Measurements from ENCODE around the gene FALEC. TPM values are rescaled to one million over a fixed set of nuclear protein-coding genes. Genes with fewer than 3 reads are reported as not detected.

Gene FALEC
- total RNA-seq, 2 donors from 2014 or later, result 0.70 to 1.6 TPM

- no peaks in the 10 kb centered on the region for H3K27me3 ChIP-seq (ENCODE audit: control insufficient read depth, insufficient read depth, low read length, poor library complexity, severe bottlenecking)
- H3K27ac ChIP-seq (ENCODE audit: low read depth, low read length), result no peak overlapping the region
- H3K9ac ChIP-seq (ENCODE audit: extremely low read depth, low read length, poor library complexity, severe bottlenecking), result no peak overlapping the region
- Mint-ChIP-seq H3K27me3 (ENCODE audit: insufficient read depth) (no peaks in the 10 kb centered on the region), H3K4me1 (peaks cover 22% of the 10 kb centered on the region), H3K4me3 (peak overlapping the region; percentile 86), H3K9me3 (no peaks in the 10 kb centered on the region), H3K27ac (no peak overlapping the region), H3K36me3 (ENCODE audit: low read depth) (peaks cover 7% of the 10 kb centered on the region)
- H3K9me3 ChIP-seq (ENCODE audit: control insufficient read depth, low read length), result no peaks in the 10 kb centered on the region
- TF ChIP-seq CTCF (conservative IDR thresholded peaks at IDR 0.05), result no peak
- no peak for DNase-seq
- no peaks in the 10 kb centered on the region for H3K36me3 ChIP-seq (ENCODE audit: control insufficient read depth, insufficient read depth, low read length)
- WGBS, 2 experiments (ENCODE audit: insufficient coverage in 1 of 2, insufficient read length in 1 of 2), result 96 to 97% methylated on average over 6 to 9 of the region's 9 CpGs
- H3K4me1 ChIP-seq (ENCODE audit: control insufficient read depth, insufficient read depth, low read length), result no peaks in the 10 kb centered on the region
- no peak overlapping the region for H3K4me3 ChIP-seq (ENCODE audit: low read length)
These were observed 1.3 kb upstream of the FALEC start for GRCh38 chr1:150514260-150514659.

GRCh38 chr1:150514913-150515327, 632 bp upstream of the FALEC start:
- no peaks in the 10 kb centered on the region for H3K27me3 Mint-ChIP-seq (ENCODE audit: insufficient read depth)

GRCh38 chr1:150516050-150516591, 569 bp downstream of the FALEC start:
- Mint-ChIP-seq H3K9me3 (no peaks in the 10 kb centered on the region), H3K36me3 (ENCODE audit: low read depth) (peaks cover 7% of the 10 kb centered on the region), H3K27ac (peak overlapping the region; percentile 54), H3K4me1 (peaks cover 11% of the 10 kb centered on the region), H3K27me3 (ENCODE audit: insufficient read depth) (no peaks in the 10 kb centered on the region), H3K4me3 (peak overlapping the region; percentile 86)
- Histone ChIP-seq H3K9me3 (ENCODE audit: control insufficient read depth, low read length) (no peaks in the 10 kb centered on the region), H3K9ac (ENCODE audit: extremely low read depth, low read length, poor library complexity, severe bottlenecking) (peak overlapping the region; percentile 47), H3K27me3 (ENCODE audit: control insufficient read depth, insufficient read depth, low read length, poor library complexity, severe bottlenecking) (no peaks in the 10 kb centered on the region), H3K27ac (ENCODE audit: low read depth, low read length) (no peak overlapping the region), H3K4me3 (ENCODE audit: low read length) (peak overlapping the region; percentile 90), H3K4me1 (ENCODE audit: control insufficient read depth, insufficient read depth, low read length) (no peaks in the 10 kb centered on the region), H3K36me3 (ENCODE audit: control insufficient read depth, insufficient read depth, low read length) (no peaks in the 10 kb centered on the region)
- peak; percentile 66 for DNase-seq
- 36 to 59% methylated on average over 12 to 19 of the region's 19 CpGs for WGBS, 2 experiments (ENCODE audit: insufficient coverage in 1 of 2, insufficient read length in 1 of 2)
- no peak for TF ChIP-seq CTCF (conservative IDR thresholded peaks at IDR 0.05)

More at GRCh38 chr1:150514913-150515327, 632 bp upstream of the FALEC start:
- Mint-ChIP-seq H3K4me3 (peak overlapping the region; percentile 86), H3K36me3 (ENCODE audit: low read depth) (peaks cover 7% of the 10 kb centered on the region), H3K27ac (peak overlapping the region; percentile 96), H3K9me3 (no peaks in the 10 kb centered on the region), H3K4me1 (peaks cover 21% of the 10 kb centered on the region)
- Histone ChIP-seq H3K9me3 (ENCODE audit: control insufficient read depth, low read length) (no peaks in the 10 kb centered on the region), H3K27me3 (ENCODE audit: control insufficient read depth, insufficient read depth, low read length, poor library complexity, severe bottlenecking) (no peaks in the 10 kb centered on the region), H3K36me3 (ENCODE audit: control insufficient read depth, insufficient read depth, low read length) (no peaks in the 10 kb centered on the region), H3K27ac (ENCODE audit: low read depth, low read length) (peak overlapping the region; percentile 76), H3K9ac (ENCODE audit: extremely low read depth, low read length, poor library complexity, severe bottlenecking) (peak overlapping the region; percentile 74), H3K4me1 (ENCODE audit: control insufficient read depth, insufficient read depth, low read length) (no peaks in the 10 kb centered on the region), H3K4me3 (ENCODE audit: low read length) (peak overlapping the region; percentile 90)
- no peak for DNase-seq
- WGBS, 2 experiments (ENCODE audit: insufficient coverage in 1 of 2, insufficient read length in 1 of 2), result 38 to 46% methylated on average over 19 to 21 of the region's 21 CpGs
- no peak for TF ChIP-seq CTCF (conservative IDR thresholded peaks at IDR 0.05)

All from endodermal cell (in vitro differentiated cells).